C1 segment of cervical spinal cord (tissue), 14 donors: ENCODE results near the gene FAM181B.

Source experiments
- DNase-seq, 14 donors: peaks; one replicate each; lab custom pipeline; 2025; lab: John Stamatoyannopoulos, UW

Gene FAM181B

DNA sequence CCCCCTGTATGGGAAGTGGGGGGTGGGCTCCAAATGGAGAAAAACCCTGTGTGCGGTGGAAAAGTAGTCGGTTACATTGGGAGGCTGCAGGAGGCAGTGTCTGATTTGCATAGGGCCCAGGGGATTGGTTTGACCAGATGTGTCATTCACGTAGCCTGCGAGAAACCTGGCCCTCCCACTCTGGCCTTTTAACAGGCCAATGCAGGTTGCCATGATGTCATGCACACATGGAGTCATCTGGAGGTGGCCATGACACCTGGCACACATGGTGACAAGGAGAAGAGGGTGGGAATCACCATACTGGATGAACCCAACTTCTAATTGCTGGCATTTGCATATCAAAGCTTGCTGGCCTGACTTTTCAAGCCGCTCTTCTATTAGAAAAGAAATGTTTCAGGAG lies 50.6 kb downstream of the FAM181B start:
- DNase-seq = no peak

DNA sequence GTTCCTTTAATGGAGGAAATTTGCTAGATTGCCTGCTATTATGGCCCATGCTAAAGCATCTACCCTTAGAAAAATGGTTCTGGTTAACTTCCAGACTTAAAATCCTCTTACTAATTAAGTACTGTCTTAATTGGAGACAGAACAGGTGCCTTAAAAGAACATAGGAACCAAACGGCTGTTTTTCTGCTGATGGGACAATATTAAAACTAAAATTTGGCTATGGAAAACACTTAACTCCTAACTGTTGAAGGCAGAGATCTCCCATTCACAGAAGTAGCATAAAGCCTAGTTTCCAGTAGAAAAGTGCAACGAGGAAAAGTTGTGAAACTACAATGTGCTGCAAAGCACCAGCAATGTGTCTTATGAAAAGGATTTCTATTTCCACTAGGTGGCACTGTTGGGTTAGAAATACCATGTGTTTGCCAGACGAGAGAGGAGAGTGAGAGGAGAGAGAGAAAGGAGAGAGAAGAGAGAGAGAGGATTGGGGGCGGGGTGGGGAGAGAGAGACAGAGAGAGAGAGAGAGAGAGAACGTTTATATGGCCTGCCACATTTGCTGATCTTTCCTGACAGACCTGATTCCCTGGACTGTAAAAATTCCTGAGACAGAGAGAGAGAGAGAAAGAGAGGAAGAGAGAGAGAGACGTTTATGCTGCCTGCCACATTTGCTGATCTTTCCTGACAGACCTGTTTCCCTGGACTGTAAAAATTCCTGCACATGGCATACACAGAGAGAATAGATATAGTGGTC lies 51.5 kb downstream of the FAM181B start:
- peak in 4 of 14 donors; percentile 7 to 41 (median 12) for DNase-seq

DNA sequence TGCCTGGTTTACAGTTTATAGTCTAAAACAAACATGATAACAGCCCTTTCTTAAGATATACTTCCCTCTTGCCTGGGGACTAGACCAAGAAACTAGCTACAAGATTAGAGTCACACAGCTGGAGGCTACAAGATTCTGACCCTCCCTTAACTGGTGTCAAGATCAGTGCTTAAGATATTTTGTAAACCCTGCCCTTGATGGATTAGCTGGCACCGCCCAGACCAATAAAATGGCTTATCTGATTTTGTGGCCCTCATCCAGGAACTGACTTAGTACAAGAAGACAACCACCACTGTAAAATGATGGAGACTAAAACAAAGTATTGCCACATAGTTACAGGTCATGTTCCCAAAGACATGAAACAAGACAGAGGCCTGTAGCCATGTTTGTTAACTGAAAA lies 53.4 kb downstream of the FAM181B start:
- no peak for DNase-seq
